GM12875 (cell line): ENCODE data around the gene ZBTB39.
"Not testable (repeated sequence)": the region's sequence is repeated elsewhere in the genome, so short reads cannot be mapped to it uniquely, and the experiment has no call there.

ENCODE experiments used
- H3K4me3 ChIP-seq: one replicate; pipeline ENCODE4 v1.5.1; 2011; ENCODE audit warnings: low read depth, low read length, control low read depth
- TF ChIP-seq, protein P1 (sequence below): IDR thresholded peaks from 2 replicates; pipeline ENCODE4 v1.5.1; 2011; ENCODE audit warnings: low read depth, mild to moderate bottlenecking, control low read depth, inconsistent platforms, low read length, moderate library complexity, borderline replicate concordance; ENCODE audit not compliant: insufficient read depth

ZBTB39 gene

DNA sequence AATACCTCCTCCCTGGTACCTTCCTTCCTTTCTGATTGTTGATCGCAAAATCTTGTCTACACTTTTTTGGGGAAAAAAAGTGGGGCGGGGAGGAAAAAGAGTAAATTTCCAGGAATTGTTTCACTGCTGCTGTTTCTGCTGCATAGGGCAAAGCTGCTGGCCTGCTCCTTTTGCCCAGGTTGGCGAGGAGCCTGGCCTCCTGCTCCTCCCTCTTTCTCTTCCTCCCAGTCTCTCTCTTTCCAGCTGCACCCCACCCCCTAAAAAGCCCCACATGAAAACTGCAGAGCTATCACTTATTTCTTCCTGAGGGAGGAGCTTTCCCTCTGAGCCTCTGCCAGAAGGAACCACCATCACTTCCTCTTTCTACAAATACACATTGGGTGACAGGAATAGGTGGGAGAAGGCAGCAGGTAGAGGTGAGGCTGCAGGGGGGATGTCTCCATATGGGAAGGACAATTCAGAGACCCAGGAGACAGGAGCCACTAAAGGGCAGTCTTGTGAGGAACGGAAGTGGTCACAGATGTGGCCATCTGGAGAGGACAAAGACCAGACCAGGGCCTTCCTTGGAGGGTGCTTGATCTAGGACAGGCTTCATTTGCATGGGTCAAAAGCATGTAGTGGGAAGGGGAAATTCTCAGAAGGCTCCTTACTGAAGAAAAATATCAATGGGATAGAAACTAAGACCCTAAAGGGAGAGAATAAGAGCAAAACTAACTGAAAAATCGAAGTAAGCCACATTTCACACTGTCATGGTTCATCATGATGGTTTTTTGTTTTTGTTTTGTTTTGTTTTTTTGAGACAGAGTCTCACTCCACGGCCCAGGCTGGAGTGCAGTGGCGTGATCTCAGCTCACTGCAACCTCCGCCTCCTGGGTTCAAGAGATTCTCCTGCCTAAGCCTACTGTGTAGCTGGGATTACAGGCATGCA lies 14.8 kb downstream of the ZBTB39 start:
- no peak overlapping the region for H3K4me3 ChIP-seq
- TF ChIP-seq, protein P1, sequence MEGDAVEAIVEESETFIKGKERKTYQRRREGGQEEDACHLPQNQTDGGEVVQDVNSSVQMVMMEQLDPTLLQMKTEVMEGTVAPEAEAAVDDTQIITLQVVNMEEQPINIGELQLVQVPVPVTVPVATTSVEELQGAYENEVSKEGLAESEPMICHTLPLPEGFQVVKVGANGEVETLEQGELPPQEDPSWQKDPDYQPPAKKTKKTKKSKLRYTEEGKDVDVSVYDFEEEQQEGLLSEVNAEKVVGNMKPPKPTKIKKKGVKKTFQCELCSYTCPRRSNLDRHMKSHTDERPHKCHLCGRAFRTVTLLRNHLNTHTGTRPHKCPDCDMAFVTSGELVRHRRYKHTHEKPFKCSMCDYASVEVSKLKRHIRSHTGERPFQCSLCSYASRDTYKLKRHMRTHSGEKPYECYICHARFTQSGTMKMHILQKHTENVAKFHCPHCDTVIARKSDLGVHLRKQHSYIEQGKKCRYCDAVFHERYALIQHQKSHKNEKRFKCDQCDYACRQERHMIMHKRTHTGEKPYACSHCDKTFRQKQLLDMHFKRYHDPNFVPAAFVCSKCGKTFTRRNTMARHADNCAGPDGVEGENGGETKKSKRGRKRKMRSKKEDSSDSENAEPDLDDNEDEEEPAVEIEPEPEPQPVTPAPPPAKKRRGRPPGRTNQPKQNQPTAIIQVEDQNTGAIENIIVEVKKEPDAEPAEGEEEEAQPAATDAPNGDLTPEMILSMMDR: no peak

DNA sequence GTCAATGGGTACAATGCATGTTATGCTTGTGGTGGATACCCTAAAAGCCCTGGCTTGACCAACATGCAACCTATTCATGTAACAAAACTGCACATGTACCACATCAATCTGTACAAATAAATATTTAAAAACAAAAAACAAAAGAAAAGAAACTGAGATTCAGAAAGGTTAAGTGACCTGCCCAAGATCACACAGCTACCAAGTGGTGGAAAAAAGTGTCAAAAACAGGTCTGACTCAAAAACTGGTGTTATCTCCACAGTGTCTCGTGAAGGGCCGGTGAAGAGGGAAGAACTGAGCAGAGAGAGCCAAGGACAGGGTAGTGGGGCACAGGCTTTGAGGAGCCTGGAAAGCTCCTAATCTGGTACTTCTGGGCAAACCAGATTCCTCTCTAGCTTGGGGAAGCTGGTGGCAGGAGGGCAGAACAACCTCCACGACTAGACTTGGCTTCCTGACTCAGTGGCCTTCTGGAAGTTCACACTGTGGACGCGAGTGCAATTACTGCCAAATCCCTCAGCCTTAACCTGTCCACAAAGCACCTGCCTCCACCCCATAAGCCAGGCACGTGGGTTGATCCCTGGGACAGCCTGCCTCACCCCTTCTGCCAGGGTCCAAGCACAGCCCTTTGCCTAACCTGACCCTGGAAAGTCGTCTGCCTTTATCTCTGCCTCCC lies 15.6 kb downstream of the ZBTB39 start:
- no peak overlapping the region for H3K4me3 ChIP-seq
- TF ChIP-seq, protein P1: no peak

DNA sequence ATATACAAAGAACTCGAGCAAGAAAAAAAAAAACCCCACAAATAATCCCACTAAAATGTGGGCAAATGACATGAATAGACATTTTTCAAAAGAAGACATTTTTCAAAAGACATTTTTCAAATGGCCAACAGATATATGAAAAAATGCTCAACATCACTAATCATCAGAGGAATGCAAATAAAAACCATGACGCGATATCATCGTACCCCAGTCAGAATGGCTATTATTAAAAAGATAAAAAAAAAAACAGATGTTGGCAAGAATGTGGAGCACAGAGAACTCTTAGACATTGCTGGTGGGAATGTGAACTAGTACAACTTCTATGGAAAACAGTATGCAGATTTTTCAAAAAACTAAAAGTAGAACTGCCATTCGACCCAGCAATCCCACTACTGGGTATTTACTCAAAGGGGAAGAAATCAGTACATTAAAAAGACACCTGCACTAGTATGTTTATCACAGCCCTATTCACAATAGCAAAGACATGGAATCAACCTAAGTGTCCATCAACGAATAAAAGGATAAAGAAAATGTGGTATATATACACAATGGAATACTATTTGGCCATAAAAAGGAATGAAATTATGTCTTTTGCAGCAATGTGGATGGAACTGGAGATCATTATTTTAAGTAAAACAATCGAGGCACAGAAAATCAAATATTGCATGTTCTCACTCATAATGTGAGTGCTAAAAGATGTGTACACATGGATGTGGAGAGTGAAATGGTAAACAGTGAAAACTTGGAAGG lies 16.3 kb downstream of the ZBTB39 start:
- TF ChIP-seq, protein P1: no peak
- H3K4me3 ChIP-seq: no peak overlapping the region

DNA sequence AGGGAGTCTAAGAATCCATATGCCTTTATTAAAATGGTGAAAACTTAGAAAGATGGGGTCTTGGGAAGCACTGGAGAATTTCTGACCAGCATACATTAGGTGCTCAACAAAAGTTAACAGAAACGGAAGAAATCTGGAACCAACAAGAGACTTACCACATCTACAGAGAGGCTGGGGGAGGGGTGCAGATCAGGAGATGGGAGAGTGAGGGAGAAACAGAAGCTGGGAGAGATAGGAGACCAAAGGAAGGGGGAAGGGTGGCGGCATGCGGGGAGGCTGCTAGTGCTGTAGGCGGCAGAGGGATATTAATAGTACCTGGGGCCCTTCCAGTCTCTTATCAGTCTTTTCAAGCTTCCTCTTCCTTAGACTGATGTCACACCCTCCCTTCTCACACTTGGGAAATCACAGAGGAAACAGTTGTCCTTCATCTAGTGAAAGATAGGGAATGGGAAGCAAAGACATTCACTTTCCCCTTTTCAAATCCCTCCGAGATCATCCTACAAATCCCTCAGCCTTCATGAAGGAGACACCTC lies 18.1 kb downstream of the ZBTB39 start:
- H3K4me3 ChIP-seq: no peak overlapping the region
- TF ChIP-seq, protein P1: no peak

DNA sequence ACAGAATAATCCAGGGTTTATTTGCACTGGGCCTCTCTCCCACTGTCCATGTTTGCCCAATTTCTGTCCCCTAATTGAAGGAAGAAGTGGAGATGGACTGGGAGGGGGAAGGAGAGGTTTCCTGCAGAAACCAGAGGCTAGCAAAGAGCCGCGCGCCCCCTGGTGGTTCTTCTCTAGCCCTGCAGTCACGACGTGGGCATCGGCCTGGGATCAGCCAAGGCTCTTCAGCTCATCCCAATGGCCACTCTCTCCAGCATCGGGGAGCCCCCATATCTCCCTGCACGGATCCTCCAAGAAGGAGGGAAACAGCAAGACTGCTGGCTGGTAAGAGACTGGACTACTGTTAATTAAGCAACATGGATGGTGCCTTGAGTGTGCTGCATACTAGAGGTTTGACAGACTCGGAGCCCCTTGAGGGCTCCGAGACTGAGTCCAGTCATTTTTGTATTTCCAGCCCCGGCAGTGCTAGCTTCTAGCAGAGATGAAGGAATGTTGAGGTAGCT lies 18.7 kb downstream of the ZBTB39 start:
- TF ChIP-seq, protein P1: peak; percentile 95

DNA sequence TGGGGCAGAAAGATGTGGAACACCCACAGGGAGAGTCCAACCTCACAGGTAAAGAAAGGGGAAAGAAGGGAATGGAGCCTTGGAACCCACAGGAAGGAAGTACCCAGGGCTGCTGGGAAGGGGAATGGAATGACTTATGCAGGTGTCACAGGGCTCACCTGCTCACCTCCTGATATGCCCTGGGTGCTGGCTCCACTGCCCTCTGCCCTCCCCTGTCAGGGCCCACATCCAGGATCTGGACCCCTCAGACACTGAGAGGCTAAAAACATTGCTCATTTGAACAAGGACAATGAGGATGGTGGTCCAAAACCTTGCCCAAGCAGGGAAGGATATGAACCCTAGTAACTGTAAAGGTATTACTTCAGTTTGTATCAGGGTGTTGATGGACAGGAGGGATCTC lies 19.3 kb downstream of the ZBTB39 start:
- TF ChIP-seq, protein P1: no peak
- no peak overlapping the region for H3K4me3 ChIP-seq

More for the DNA sequence above, 18.7 kb downstream of the ZBTB39 start:
- no peak overlapping the region for H3K4me3 ChIP-seq

DNA sequence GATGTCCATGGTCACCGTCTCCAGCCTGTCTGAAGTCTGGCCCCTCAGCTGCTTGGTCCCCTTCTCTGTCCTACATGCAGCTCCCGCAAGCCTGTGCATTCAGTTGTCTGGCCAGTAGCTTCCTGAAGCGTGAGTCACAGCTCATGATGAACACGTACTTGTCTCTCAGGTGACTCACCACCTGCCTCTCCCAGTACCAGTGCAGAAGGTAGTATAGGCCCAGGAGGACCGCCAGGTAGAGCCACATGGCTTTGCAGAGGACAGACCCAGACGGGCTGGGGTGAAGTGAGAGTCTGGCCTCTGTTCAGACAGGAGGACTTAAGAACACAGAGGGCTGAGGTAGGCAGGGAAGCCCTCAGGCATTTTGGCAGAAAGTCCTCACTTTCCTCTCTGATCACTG lies 20.6 kb downstream of the ZBTB39 start:
- not testable (repeated sequence) for H3K4me3 ChIP-seq
